ENCODE measurements around the gene TPST1. TPM values are rescaled to one million over a fixed set of nuclear protein-coding genes. Genes with fewer than 3 reads are reported as not detected.

The TPST1 gene
- total and polyA plus RNA-seq, 2 of the 8 experiments (the other 6 are each of a cell fraction or from before 2014, with no cell fraction given) = 8.2 to 18.4 TPM

- POLR2A ChIA-PET (ENCODE audit: partially characterized antibody) = no interaction called here
- Histone ChIP-seq H3K36me3 (ENCODE audit: control insufficient read depth in 2 of 4, insufficient read depth in 4 of 4, low read length in 3 of 4) (no peaks in the 10 kb centered on the region), H4K20me1 (replicated peaks in 1 of 2; ENCODE audit: control insufficient read depth in 1 of 2, insufficient read depth in 2 of 2, low read length in 2 of 2) (no peaks in the 10 kb centered on the region), H2AK5ac (ENCODE audit: low read depth, low read length) (no peak overlapping the region), H4K8ac (ENCODE audit: extremely low read depth, insufficient read depth, low read length) (no peak overlapping the region), H3K23me2 (ENCODE audit: low read depth, low read length) (no peaks in the 10 kb centered on the region), H3K27ac (ENCODE audit: low read depth, low read length) (no peak overlapping the region), H3K27me3 (replicated peaks in 1 of 4; ENCODE audit: control insufficient read depth in 3 of 4, extremely low read depth in 1 of 4, insufficient read depth in 3 of 4, low read length in 3 of 4) (no peaks in the 10 kb centered on the region), H3K4me2 (ENCODE audit: insufficient read depth in 1 of 2, low read depth in 2 of 2, low read length in 2 of 2) (no peak overlapping the region), H2BK5ac (ENCODE audit: low read depth, low read length) (no peak overlapping the region), H3K9ac (replicated peaks in 1 of 4; ENCODE audit: extremely low read depth in 1 of 4, low read depth in 3 of 4, low read length in 3 of 4) (no peak overlapping the region), H2BK20ac (ENCODE audit: low read length) (no peak overlapping the region), H3K79me2 (ENCODE audit: control insufficient read depth in 1 of 2, insufficient read depth in 2 of 2, low read length in 2 of 2) (no peaks in the 10 kb centered on the region; a peak in 1 of 4 replicates), H3K9me3 (ENCODE audit: insufficient read depth in 2 of 2, low read depth in 1 of 2, low read length in 1 of 2) (no peaks in the 10 kb centered on the region), H2BK15ac (ENCODE audit: low read length) (no peak overlapping the region), H3K56ac (replicated peaks; ENCODE audit: insufficient read length, low read depth, low read length) (no peak overlapping the region), H2AFZ (ENCODE audit: low read length) (no peak overlapping the region), H3K4me1 (replicated peaks in 1 of 4; ENCODE audit: control insufficient read depth in 3 of 4, insufficient read depth in 4 of 4, low read length in 3 of 4) (peaks cover 0 to 2% (median 0%) of the 10 kb centered on the region in 4 experiments; a peak in 1 of 7 replicates), H3K79me1 (ENCODE audit: low read depth, low read length) (0 out of 2 replicates have a peak, but pooled peaks cover 2% of the 10 kb centered on the region), H3K4me3 (ENCODE audit: extremely low read depth in 1 of 4, insufficient read depth in 2 of 4, low read depth in 3 of 4, low read length in 4 of 4) (no peak overlapping the region), H2BK120ac (replicated peaks; ENCODE audit: low read depth, low read length) (no peak overlapping the region), H3K18ac (ENCODE audit: extremely low read depth, low read length) (no peak overlapping the region), H3K14ac (ENCODE audit: insufficient read length) (no peak overlapping the region), H2BK12ac (ENCODE audit: low read depth, low read length) (no peak overlapping the region), H3K23ac (ENCODE audit: insufficient read length) (no peak overlapping the region), H4K91ac (replicated peaks; ENCODE audit: insufficient read length, low read length) (no peak overlapping the region), H4K5ac (ENCODE audit: insufficient read length, low read depth, low read length) (no peak overlapping the region), H3K4ac (replicated peaks; ENCODE audit: insufficient read length, low read depth, low read length) (no peak overlapping the region)
- 77% methylated on average over 2 of the region's 2 CpGs; no CpG with 5 or more reads in 1 of the 2 experiments for WGBS, 2 experiments (ENCODE audit: extremely low coverage in 1 of 2, insufficient coverage in 1 of 2, insufficient read length in 1 of 2, insufficient replicate concordance in 2 of 2, low coverage in 1 of 2, low lambda C conversion rate in 2 of 2, missing lambda C conversion rate in 1 of 2)
- FAIRE-seq = no peak
- no peak for DNase-seq (ENCODE audit: low read depth in 1 of 2, low spot score in 2 of 2)
- CTCF ChIA-PET (ENCODE audit: partially characterized antibody) = no interaction called here
- TF ChIP-seq NRF1 (IDR thresholded peaks at IDR 0.05; ENCODE audit: low read depth, low read length) = no peak
- no peak for TF ChIP-seq CHD1 (IDR thresholded peaks at IDR 0.05; ENCODE audit: low read depth, low read length)
- no peak for TF ChIP-seq SUZ12 (IDR thresholded peaks at IDR 0.05; ENCODE audit: low read length)
Measured at GRCh38 chr7:66301249-66301648, 96.1 kb downstream of the TPST1 start.

Data from H1 (cell line).